Trophoblast cell (in vitro differentiated cells and primary cell): ENCODE measurements around the gene NECAB3.

Experiments
- DNase-seq, 2 donors: peaks; one replicate each; pipeline ENCODE4 v3.0.0-alpha.2; 2016
- H2AFZ ChIP-seq: 2 replicates; pipeline ENCODE4 v1.6.1; 2013; ENCODE audit warnings: low read length, moderate library complexity, mild to moderate bottlenecking; ENCODE audit not compliant: insufficient read depth, poor library complexity
- H2AK5ac ChIP-seq: 2 replicates; pipeline ENCODE4 v1.6.1; 2013; ENCODE audit warnings: mild to moderate bottlenecking, low read length
- H2BK120ac ChIP-seq: 2 replicates; pipeline ENCODE4 v1.6.1; 2013; ENCODE audit warnings: low read length, mild to moderate bottlenecking, moderate library complexity; ENCODE audit not compliant: insufficient read depth, poor library complexity
- H2BK12ac ChIP-seq: 2 replicates; pipeline ENCODE4 v1.6.1; 2013; ENCODE audit warnings: mild to moderate bottlenecking, low read length, moderate library complexity
- H2BK5ac ChIP-seq: 2 replicates; pipeline ENCODE4 v1.6.1; 2013; ENCODE audit warnings: low read length, low read depth, moderate library complexity, mild to moderate bottlenecking; ENCODE audit not compliant: poor library complexity
- H3K14ac ChIP-seq: 2 replicates; pipeline ENCODE4 v1.6.1; 2013; ENCODE audit warnings: mild to moderate bottlenecking, low read length
- H3K18ac ChIP-seq: 2 replicates; pipeline ENCODE4 v1.6.1; 2013; ENCODE audit warnings: mild to moderate bottlenecking, low read length
- H3K23ac ChIP-seq: 2 replicates; pipeline ENCODE4 v1.6.1; 2013; ENCODE audit warnings: low read length
- H3K27ac ChIP-seq: 2 replicates; pipeline ENCODE4 v1.5.1; 2013; ENCODE audit warnings: low read depth, mild to moderate bottlenecking, inconsistent platforms, low read length, moderate library complexity
- H3K27me3 ChIP-seq: 2 replicates; pipeline ENCODE4 v1.6.1; 2013; ENCODE audit warnings: inconsistent platforms, mild to moderate bottlenecking, low read length, moderate library complexity; ENCODE audit not compliant: insufficient read depth
- H3K36me3 ChIP-seq, 2 experiments: 1 replicate in 1 of 2; 2 replicates in 1 of 2; pipeline ENCODE4 v1.6.1; 2013; ENCODE audit warnings: low read length in 2 of 2, mild to moderate bottlenecking in 2 of 2, moderate library complexity in 1 of 2; ENCODE audit not compliant: insufficient read depth in 2 of 2, control insufficient read depth in 1 of 2
- H3K4ac ChIP-seq: 2 replicates; pipeline ENCODE4 v1.6.1; 2013; ENCODE audit warnings: low read depth, mild to moderate bottlenecking, low read length, moderate library complexity
- H3K4me1 ChIP-seq, 2 experiments: 1 replicate in 1 of 2; 2 replicates in 1 of 2; pipeline ENCODE4 v1.6.1; 2013; ENCODE audit warnings: low read length in 2 of 2, mild to moderate bottlenecking in 2 of 2, moderate library complexity in 1 of 2; ENCODE audit not compliant: insufficient read depth in 2 of 2, control insufficient read depth in 1 of 2
- H3K4me2 ChIP-seq: 2 replicates; pipeline ENCODE4 v1.6.1; 2013; ENCODE audit warnings: inconsistent platforms, mild to moderate bottlenecking, low read length, moderate library complexity
- H3K4me3 ChIP-seq: 2 replicates; pipeline ENCODE4 v1.5.1; 2013; ENCODE audit warnings: mild to moderate bottlenecking, low read depth, low read length, inconsistent platforms
- H3K79me1 ChIP-seq: one replicate; pipeline ENCODE4 v1.6.1; 2013; ENCODE audit warnings: low read length
- H3K79me2 ChIP-seq: 2 replicates; pipeline ENCODE4 v1.6.1; 2013; ENCODE audit warnings: low read length, mild to moderate bottlenecking; ENCODE audit not compliant: control insufficient read depth, insufficient read depth, poor library complexity
- H3K9ac ChIP-seq: 2 replicates; pipeline ENCODE4 v1.6.1; 2013; ENCODE audit warnings: mild to moderate bottlenecking, low read length
- H3K9me3 ChIP-seq: 2 replicates; pipeline ENCODE4 v1.6.1; 2013; ENCODE audit warnings: low read depth, mild to moderate bottlenecking, control low read depth, inconsistent platforms, low read length; ENCODE audit not compliant: insufficient read depth
- H4K12ac ChIP-seq: 2 replicates; pipeline ENCODE4 v1.6.1; 2013; ENCODE audit warnings: low read depth, mild to moderate bottlenecking, low read length, moderate library complexity
- H4K8ac ChIP-seq: 2 replicates; pipeline ENCODE4 v1.6.1; 2013; ENCODE audit warnings: low read depth, mild to moderate bottlenecking, low read length, moderate library complexity
- H4K91ac ChIP-seq: one replicate; pipeline ENCODE4 v1.6.1; 2013; ENCODE audit warnings: low read depth, mild to moderate bottlenecking, low read length, moderate library complexity
- WGBS: extraction: QIAGEN DNeasy Blood & Tissue Kit; methylation state at CpG from one replicate; pipeline ENCODE4 v1.1.7; 2013; ENCODE audit warnings: missing lambda C conversion rate; ENCODE audit not compliant: insufficient read length, insufficient coverage; ENCODE audit errors: extremely low coverage; 5-methylcytosine and 5-hydroxymethylcytosine counted together

Gene NECAB3

GRCh38 chr20:33645072-33645358 lies 29.2 kb downstream of the NECAB3 start:
- H3K9ac ChIP-seq: no peak overlapping the region
- peaks cover 0 to 2% of the 10 kb centered on the region in 2 experiments for H3K4me1 ChIP-seq
- no peaks in the 10 kb centered on the region for H3K79me2 ChIP-seq
- H3K9me3 ChIP-seq: no peaks in the 10 kb centered on the region
- no peak overlapping the region for H3K4ac ChIP-seq
- H4K12ac ChIP-seq: no peak overlapping the region
- H4K91ac ChIP-seq: no peak overlapping the region
- no peak overlapping the region for H4K8ac ChIP-seq
- H3K18ac ChIP-seq: no peak overlapping the region
- WGBS: no CpG with 5 or more reads among the region's 4 CpGs
- H2BK5ac ChIP-seq: no peak overlapping the region
- H2AFZ ChIP-seq: no peak overlapping the region
- no peak overlapping the region for H3K14ac ChIP-seq
- H2AK5ac ChIP-seq: no peak overlapping the region
- H2BK12ac ChIP-seq: no peak overlapping the region
- H3K4me3 ChIP-seq: no peak overlapping the region
- no peak overlapping the region for H3K27ac ChIP-seq
- H3K27me3 ChIP-seq: no peaks in the 10 kb centered on the region
- DNase-seq: peak in 1 of 2 donors; percentile 28
- H3K4me2 ChIP-seq: no peak overlapping the region
- no peak overlapping the region for H3K23ac ChIP-seq
- H2BK120ac ChIP-seq: no peak overlapping the region
- no peaks in the 10 kb centered on the region for H3K79me1 ChIP-seq
- H3K36me3 ChIP-seq: peaks cover 23 to 27% of the 10 kb centered on the region in 2 experiments

GRCh38 chr20:33644313-33645071 lies 29.7 kb downstream of the NECAB3 start:
- H2BK120ac ChIP-seq: no peak overlapping the region
- no peak overlapping the region for H2BK12ac ChIP-seq
- H3K9me3 ChIP-seq: no peaks in the 10 kb centered on the region
- H2BK5ac ChIP-seq: no peak overlapping the region
- no peak overlapping the region for H4K91ac ChIP-seq
- no peak overlapping the region for H3K4ac ChIP-seq
- H3K18ac ChIP-seq: no peak overlapping the region
- no peaks in the 10 kb centered on the region for H3K79me2 ChIP-seq
- no peak overlapping the region for H2AFZ ChIP-seq
- no peak overlapping the region for H4K12ac ChIP-seq
- no peak overlapping the region for H2AK5ac ChIP-seq
- DNase-seq: no peak
- H4K8ac ChIP-seq: no peak overlapping the region
- H3K14ac ChIP-seq: no peak overlapping the region
- peaks cover 25 to 28% of the 10 kb centered on the region in 2 experiments for H3K36me3 ChIP-seq
- H3K27ac ChIP-seq: no peak overlapping the region
- no peak overlapping the region for H3K4me2 ChIP-seq
- no peaks in the 10 kb centered on the region for H3K27me3 ChIP-seq
- no CpG with 5 or more reads among the region's 28 CpGs for WGBS
- no peak overlapping the region for H3K4me3 ChIP-seq
- no peaks in the 10 kb centered on the region for H3K79me1 ChIP-seq
- H3K23ac ChIP-seq: no peak overlapping the region
- H3K4me1 ChIP-seq: peaks cover 0 to 2% of the 10 kb centered on the region in 2 experiments
- no peak overlapping the region for H3K9ac ChIP-seq

- H3K23ac ChIP-seq: no peak overlapping the region
- H3K79me1 ChIP-seq: no peaks in the 10 kb centered on the region
- no CpG with 5 or more reads among the region's 13 CpGs for WGBS
- H3K27ac ChIP-seq: no peak overlapping the region
- no peak overlapping the region for H3K4me3 ChIP-seq
- H3K18ac ChIP-seq: no peak overlapping the region
- no peaks in the 10 kb centered on the region for H3K27me3 ChIP-seq
- H3K79me2 ChIP-seq: no peaks in the 10 kb centered on the region
- H4K91ac ChIP-seq: no peak overlapping the region
- H3K9ac ChIP-seq: no peak overlapping the region
- H3K4me2 ChIP-seq: no peak overlapping the region
- no peak overlapping the region for H3K14ac ChIP-seq
- no peak overlapping the region for H2BK12ac ChIP-seq
- peaks cover 21 to 31% of the 10 kb centered on the region in 2 experiments for H3K36me3 ChIP-seq
- H2AK5ac ChIP-seq: no peak overlapping the region
- no peak for DNase-seq
- no peak overlapping the region for H4K12ac ChIP-seq
- H3K4ac ChIP-seq: no peak overlapping the region
- H2BK120ac ChIP-seq: no peak overlapping the region
- no peak overlapping the region for H4K8ac ChIP-seq
- H2AFZ ChIP-seq: no peak overlapping the region
- peaks cover 0 to 2% of the 10 kb centered on the region in 2 experiments for H3K4me1 ChIP-seq
- no peaks in the 10 kb centered on the region for H3K9me3 ChIP-seq
- H2BK5ac ChIP-seq: no peak overlapping the region
These were observed 33.9 kb downstream of the NECAB3 start for GRCh38 chr20:33640287-33640686.

GRCh38 chr20:33636776-33637175 lies 37.5 kb downstream of the NECAB3 start:
- Histone ChIP-seq H3K9me3 (no peaks in the 10 kb centered on the region), H4K8ac (no peak overlapping the region), H3K27ac (no peak overlapping the region), H3K4me2 (no peak overlapping the region), H3K14ac (no peak overlapping the region), H3K23ac (no peak overlapping the region), H3K36me3 (peaks cover 10 to 29% of the 10 kb centered on the region in 2 experiments), H2BK5ac (no peak overlapping the region), H2BK12ac (no peak overlapping the region), H3K4me1 (peaks cover 0 to 2% of the 10 kb centered on the region in 2 experiments), H3K9ac (no peak overlapping the region), H3K79me2 (no peaks in the 10 kb centered on the region), H3K79me1 (no peaks in the 10 kb centered on the region), H4K91ac (no peak overlapping the region), H3K4me3 (no peak overlapping the region), H3K18ac (no peak overlapping the region), H4K12ac (no peak overlapping the region), H2BK120ac (no peak overlapping the region), H2AFZ (no peak overlapping the region), H2AK5ac (no peak overlapping the region), H3K27me3 (no peaks in the 10 kb centered on the region), H3K4ac (no peak overlapping the region)
- no peak for DNase-seq
- WGBS: no CpG with 5 or more reads among the region's 1 CpG
